Measurements from ENCODE around the gene CYP4F2. TPM values are rescaled to one million over a fixed set of nuclear protein-coding genes. Genes with fewer than 3 reads are reported as not detected.

Gene CYP4F2
- total RNA-seq, 4 donors from 2014 or later: 0.98 TPM; not detected in 3

DNA sequence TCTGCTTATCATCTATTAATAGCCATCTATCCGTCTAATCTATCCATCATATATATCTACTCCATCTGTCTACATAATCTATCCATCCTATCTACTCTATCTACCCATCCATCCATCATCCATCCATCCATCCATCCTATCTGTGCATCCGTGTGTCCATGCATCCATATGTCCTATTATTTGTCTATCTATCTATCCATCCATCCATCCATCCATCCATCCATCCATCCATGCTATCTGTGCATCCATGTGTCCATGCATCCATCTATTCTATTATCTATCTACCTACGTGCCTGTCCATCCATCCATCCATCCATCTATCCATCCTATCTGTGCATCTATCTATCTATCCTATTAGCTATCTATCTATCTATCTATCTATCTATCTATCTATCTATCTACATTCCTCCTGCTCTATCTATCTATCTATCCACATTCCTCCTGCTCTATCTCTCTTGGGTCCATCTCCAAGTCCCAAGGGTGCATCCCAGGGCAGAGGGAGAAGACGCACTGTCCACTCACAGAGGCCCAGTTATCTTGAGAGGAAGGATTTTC, 1.9 kb downstream of the CYP4F2 start:
- in situ Hi-C loops (cut with MboI; ENCODE audit: low sequenced_read_pairs in 4 of 4): no loop called here
- H3K27ac ChIP-seq: no peak overlapping the region
- TF ChIP-seq POLR2A (IDR thresholded peaks at IDR 0.05): no peak
- TF ChIP-seq, protein P1, sequence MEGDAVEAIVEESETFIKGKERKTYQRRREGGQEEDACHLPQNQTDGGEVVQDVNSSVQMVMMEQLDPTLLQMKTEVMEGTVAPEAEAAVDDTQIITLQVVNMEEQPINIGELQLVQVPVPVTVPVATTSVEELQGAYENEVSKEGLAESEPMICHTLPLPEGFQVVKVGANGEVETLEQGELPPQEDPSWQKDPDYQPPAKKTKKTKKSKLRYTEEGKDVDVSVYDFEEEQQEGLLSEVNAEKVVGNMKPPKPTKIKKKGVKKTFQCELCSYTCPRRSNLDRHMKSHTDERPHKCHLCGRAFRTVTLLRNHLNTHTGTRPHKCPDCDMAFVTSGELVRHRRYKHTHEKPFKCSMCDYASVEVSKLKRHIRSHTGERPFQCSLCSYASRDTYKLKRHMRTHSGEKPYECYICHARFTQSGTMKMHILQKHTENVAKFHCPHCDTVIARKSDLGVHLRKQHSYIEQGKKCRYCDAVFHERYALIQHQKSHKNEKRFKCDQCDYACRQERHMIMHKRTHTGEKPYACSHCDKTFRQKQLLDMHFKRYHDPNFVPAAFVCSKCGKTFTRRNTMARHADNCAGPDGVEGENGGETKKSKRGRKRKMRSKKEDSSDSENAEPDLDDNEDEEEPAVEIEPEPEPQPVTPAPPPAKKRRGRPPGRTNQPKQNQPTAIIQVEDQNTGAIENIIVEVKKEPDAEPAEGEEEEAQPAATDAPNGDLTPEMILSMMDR (IDR thresholded peaks at IDR 0.05 in 4 of 5, conservative IDR thresholded peaks at IDR 0.05 in 1 of 5): no peak
- H3K36me3 ChIP-seq: no peaks in the 10 kb centered on the region
- DNase-seq: no peak
- no peaks in the 10 kb centered on the region for H3K9me3 ChIP-seq
- no peaks in the 10 kb centered on the region for H3K4me1 ChIP-seq
- no peak overlapping the region for H3K4me3 ChIP-seq
- ATAC-seq: no peak
- H3K27me3 ChIP-seq: peaks cover 2 to 5% (median 4%) of the 10 kb centered on the region in 3 donors
- intact Hi-C loops (cut with DNase I; ENCODE audit: low total_unique reads): no loop called here

DNA sequence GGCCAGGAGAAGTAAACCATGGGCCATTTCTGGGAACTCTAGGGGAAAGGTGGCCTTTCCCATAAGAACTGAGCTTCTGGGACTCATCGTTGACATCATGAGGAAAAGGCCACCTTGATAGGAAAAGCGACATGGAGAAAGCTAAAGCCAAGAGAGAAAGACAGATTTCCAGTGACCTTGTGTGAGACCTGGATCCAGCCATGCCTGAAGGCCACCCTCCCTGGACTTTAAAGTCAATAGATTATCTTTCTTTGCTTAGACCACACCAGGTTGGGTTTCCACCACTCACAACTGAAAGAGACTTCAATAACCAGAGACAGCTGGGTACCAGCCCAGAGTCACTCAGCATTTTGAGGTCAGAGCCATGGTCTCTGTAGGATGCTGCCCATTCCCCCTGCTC, 3.5 kb downstream of the CYP4F2 start:
- Histone ChIP-seq H3K27me3 (peaks cover 0 to 4% (median 2%) of the 10 kb centered on the region in 3 donors), H3K9me3 (no peaks in the 10 kb centered on the region), H3K27ac (no peak overlapping the region), H3K4me3 (no peak overlapping the region), H3K4me1 (no peaks in the 10 kb centered on the region), H3K36me3 (no peaks in the 10 kb centered on the region)
- DNase-seq (no peak), ATAC-seq (no peak)
- in situ Hi-C loops (cut with MboI; ENCODE audit: low sequenced_read_pairs in 4 of 4): no loop called here
- TF ChIP-seq POLR2A (IDR thresholded peaks at IDR 0.05): no peak
- TF ChIP-seq, protein P1 (IDR thresholded peaks at IDR 0.05 in 4 of 5, conservative IDR thresholded peaks at IDR 0.05 in 1 of 5): no peak
- intact Hi-C loops (cut with DNase I; ENCODE audit: low total_unique reads): no loop called here

DNA sequence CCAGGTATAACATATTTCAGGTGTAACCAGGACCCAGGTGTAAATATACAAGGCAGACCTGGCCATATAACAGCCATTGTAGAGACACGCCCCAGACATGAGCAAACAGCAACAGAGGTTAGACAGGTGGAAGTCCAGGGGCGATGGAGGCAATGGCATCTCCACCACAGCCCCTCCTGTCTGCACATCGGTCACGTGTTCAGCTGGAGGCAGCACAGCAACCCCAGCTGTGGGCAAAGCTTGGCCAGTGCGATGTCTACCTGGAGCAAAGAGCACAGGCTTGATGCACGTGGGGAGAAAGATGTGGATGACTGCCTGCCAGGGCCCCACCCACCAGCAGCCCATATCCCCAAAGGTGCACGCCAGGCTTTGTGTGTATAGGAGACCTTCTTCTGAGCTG, 4.4 kb downstream of the CYP4F2 start:
- peaks cover 0 to 2% (median 0%) of the 10 kb centered on the region in 3 donors for H3K27me3 ChIP-seq
- in situ Hi-C loops (cut with MboI; ENCODE audit: low sequenced_read_pairs in 4 of 4) (no loop called here), intact Hi-C loops (cut with DNase I; ENCODE audit: low total_unique reads) (no loop called here)
- H3K4me3 ChIP-seq: no peak overlapping the region
- H3K36me3 ChIP-seq: no peaks in the 10 kb centered on the region
- no peak overlapping the region for H3K27ac ChIP-seq
- TF ChIP-seq, protein P1 (IDR thresholded peaks at IDR 0.05 in 4 of 5, conservative IDR thresholded peaks at IDR 0.05 in 1 of 5): no peak
- TF ChIP-seq POLR2A (IDR thresholded peaks at IDR 0.05): no peak
- no peaks in the 10 kb centered on the region for H3K4me1 ChIP-seq
- no peak for ATAC-seq
- no peak for DNase-seq
- no peaks in the 10 kb centered on the region for H3K9me3 ChIP-seq

DNA sequence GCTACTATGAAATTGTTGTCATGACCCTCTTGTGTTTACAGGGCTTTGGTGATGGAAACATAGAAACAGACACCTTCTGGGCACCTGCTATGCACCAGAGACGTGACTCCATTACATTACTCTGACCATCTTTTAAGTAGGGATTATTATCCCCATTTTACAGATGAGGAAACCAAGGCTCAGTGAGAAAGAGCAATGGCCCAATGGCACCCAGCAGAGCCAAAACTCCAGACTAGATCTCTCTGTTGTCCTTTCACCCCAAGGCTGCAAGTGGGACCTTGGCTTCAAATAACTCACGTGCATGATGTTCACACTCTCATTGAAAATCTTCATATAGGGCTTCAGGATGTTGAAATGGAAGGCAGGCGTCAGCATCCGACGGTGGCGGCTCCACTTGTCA, 5.9 kb downstream of the CYP4F2 start:
- in situ Hi-C loops (cut with MboI; ENCODE audit: low sequenced_read_pairs in 4 of 4): no loop called here
- ATAC-seq: no peak

More for the DNA sequence above, 5.9 kb downstream of the CYP4F2 start:
- no peaks in the 10 kb centered on the region for H3K27me3 ChIP-seq
- H3K4me3 ChIP-seq: no peak overlapping the region
- no peak overlapping the region for H3K27ac ChIP-seq
- H3K4me1 ChIP-seq: no peaks in the 10 kb centered on the region
- TF ChIP-seq, protein P1 (IDR thresholded peaks at IDR 0.05 in 4 of 5, conservative IDR thresholded peaks at IDR 0.05 in 1 of 5): no peak
- TF ChIP-seq POLR2A (IDR thresholded peaks at IDR 0.05): no peak
- DNase-seq: no peak
- intact Hi-C loops (cut with DNase I; ENCODE audit: low total_unique reads): no loop called here
- no peaks in the 10 kb centered on the region for H3K9me3 ChIP-seq
- H3K36me3 ChIP-seq: no peaks in the 10 kb centered on the region
